ENCODE data around the gene NRXN3.

NRXN3 gene

DNA sequence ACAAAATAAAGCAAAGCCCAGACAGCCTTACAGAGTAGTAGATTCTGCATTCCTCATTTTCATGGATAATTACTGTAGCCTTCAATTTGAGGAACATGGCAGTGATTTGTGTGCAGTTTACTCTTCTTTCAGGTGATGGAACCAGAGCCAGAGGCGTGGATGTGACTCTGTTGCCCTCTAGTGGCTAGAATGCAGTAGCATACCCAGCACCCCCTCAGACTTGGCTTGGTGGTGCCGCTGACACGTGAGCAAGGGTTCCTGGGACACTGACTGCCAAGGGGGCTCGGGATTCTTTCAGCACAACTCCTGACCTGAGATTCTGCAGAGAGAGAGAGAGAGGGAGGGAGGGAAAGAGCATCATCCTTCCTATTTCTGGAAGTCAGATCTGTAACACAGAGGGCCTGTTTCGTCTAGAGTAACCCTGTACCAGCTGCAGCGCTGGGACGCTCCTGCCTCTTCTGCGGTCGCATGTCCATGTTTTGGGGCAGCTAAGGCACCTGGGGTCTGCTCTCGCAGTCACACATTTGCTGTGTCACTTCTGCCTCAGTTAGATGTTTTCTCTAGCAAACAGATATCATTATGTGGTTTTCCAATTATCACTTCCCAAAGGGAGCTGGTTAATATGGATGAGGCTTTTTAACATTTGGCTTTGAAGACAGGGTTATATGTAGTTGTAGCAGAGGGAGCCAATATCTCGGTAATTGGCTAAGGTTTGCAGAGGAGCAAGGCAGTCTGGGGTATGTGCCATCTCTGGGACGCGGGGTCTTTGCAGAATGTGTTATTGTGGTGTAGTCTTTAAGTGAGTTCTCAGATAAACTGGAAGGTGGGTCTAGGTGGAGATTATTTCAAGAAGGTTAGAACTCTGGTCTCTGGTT, 428.1 kb downstream of the NRXN3 start:
- DNase-seq = no peak

- no peak for DNase-seq
These were observed 435.0 kb downstream of the NRXN3 start for GRCh38 chr14:78605025-78605762.

DNA sequence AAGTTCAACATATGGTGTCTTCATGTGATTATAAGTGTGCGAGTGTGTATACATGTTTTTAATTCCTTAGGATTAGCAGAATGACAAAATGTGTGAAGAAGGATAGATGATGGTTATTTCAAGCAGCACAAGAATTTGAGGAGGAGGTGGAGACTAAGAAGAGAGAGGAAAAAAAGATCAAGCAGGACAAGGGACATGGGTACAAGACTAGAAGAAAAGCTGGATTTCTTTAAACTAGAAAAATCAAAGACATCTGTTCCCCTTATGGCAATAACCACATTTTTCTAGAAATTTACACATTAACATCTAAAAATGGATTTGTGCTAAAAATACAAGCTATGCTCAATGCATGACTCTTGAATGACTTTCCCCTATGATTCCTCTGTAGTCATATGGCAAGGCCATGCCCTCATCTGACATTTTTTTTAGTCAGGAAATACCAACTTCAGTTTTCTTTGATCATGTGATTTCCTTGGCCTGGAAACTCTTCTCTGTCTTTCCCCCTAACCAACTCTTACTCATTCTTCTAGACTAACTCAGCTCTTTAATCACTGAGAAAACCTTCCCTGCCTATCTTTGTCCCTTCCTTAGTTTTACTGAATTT, 435.8 kb downstream of the NRXN3 start:
- no peak for DNase-seq

- no peak for DNase-seq
These were observed 439.0 kb downstream of the NRXN3 start for GRCh38 chr14:78608998-78609787.

- DNase-seq = no peak
These were observed 440.8 kb downstream of the NRXN3 start for GRCh38 chr14:78610994-78611393.

DNA sequence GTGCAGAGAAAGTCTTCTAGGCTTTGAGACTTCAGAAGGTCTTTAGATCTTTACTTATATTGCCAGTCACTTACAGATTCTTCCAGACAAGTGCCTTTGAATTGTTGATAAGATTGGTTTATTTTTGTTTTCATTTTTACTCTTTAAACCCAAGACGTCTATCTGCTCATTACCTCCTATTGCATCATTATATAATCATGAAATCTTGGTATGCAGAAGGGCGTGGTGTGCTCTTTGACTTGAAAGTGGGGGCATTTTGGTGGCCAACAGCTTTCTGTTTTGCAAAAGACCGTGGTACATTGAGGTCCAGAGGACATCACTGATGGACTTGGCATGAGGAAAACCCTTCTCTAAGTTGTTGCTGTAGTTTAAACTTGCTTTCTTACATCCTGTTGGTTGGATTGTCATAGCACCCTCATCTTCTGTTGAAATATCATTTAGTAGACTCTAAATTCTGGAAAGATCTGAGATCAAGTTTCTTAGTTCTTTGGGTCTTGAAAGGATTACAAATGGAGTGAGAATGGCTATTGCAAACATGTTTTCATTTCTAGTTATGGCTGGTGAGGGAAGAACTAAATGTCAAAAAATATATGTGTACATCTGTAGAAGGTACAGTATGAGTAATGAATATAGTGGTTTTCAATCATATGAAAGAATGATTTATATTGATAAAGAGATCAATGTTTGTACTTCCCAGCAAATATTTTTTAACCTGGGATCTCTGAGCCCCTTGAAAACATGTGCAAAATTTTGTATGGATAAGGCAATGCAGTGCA, 441.8 kb downstream of the NRXN3 start:
- DNase-seq = no peak

- no peak for DNase-seq
These were observed 442.5 kb downstream of the NRXN3 start for GRCh38 chr14:78612666-78613065.

DNA sequence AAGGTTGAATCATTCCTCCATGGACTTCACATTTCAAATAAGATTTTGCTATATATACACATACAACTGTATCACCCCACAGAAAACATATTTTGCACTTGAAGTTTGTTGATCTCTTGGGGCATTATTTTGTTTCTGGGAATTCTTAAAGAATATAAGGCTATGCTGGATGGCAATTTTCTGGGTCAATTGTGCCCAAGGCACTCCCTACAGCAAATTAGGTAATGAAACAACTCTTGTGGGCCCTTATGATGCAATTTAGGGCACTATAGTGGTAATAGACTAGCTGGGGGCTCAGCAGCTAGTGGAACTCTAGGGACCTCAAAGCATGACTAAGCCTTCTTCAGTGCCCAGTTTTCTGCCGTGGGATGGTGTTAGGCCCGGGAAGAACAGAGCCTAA, 444.4 kb downstream of the NRXN3 start:
- DNase-seq = no peak

DNA sequence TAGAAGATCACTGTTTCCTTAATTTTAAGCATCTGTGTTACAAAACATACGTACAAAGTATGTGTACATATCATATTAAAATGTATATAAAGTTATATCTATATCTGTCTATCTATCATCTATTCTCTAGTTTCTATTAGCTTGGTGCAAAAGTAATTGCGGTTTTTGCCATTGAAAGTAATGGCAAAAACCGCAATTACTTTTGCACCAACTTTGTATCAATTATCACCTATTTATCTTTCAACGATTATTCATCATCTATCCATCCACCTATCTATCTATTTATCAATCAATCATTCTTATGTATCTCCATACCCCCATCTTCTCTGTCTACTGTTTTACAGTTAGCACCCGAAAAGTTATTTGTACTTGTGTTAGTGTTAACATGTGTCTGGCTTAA, 447.6 kb downstream of the NRXN3 start:
- no peak for DNase-seq

DNA sequence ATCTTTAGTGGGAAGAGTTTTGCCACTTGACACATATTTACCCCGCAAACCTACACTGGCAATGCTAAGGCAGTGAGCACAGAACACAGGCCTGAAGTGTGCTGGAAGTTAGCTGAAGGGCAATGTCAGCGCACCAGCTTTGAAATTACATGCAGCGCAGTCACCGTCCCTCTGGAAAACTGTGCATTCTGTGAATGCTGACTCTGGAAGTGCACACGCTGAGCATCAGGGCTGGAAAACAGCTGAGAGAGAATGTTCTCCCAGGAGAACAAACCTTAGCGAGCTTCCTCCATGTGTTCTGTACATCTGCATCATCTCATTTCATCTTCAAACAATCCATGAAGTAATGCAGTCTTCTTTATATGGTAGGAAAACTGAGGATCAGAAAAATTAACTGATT, 448.2 kb downstream of the NRXN3 start:
- DNase-seq = no peak

DNA sequence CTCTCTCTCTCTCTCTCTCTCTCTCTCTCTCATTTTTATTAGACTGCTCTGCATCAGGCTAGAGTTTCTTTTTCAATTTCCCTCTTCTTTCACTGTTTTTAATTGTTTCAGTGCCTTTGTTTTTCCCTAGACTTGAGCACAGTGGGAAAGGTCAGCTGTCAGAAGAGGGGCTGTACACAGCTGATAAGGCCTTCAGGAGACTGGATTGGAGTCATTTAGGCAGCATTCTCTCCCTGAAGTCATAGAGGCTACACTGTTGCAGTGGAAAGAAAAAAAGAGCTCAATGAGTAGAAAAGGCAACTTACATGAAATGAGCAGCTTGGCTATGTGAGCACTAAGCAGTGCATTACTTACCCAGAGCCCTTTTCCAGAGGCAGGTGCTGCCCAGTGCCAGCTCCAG, 456.9 kb downstream of the NRXN3 start:
- DNase-seq = no peak

GRCh38 chr14:78631551-78631950, 461.4 kb downstream of the NRXN3 start:
- DNase-seq = no peak

- no peak for DNase-seq
These were observed 463.6 kb downstream of the NRXN3 start for GRCh38 chr14:78633752-78634151.

DNA sequence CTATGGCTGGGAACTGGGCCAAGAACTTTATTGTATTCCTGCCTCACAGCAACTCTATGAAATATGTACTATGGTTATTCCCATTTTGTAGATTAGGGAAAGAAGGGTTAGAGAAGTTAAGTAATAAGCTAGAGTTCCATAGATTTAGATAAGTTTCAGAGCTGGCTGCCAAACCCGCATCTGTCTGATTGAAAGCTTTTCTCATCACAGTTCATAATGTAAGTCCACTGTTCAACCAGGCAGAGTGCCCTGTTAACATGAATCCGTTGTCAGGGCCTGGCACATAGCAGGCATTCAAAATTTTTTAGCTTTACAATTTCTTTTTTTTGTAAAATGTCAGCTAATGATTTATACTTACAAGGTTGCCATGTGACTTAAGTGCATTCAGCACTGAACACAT, 467.3 kb downstream of the NRXN3 start:
- no peak for DNase-seq

DNA sequence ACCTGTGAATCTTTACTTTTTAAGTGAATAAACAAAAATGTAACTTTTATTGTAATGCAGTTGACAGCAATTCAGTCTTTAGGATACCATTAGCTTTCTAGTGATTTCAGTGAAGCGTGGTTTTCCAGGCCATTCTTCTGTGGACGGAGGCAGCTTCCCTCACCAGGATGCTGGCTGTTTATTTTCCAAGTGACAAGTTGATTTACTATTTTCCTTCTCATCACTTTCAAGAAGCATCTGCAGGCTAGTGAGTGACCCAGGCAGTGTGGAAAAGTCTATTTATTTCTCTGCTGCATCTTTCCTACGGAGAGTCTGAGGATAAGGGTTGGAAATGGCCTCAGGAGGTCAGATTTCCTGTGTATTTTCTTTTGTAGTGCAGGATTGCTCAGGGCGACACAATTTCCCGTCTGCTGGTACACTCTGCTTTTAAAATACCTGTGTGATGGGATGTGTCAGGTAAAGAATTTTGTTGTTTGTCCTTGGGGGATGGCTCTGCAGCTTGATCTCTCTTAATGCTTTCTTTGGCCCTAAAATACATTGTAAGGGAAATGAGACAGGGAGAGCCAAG, 467.8 kb downstream of the NRXN3 start:
- DNase-seq = no peak

DNA sequence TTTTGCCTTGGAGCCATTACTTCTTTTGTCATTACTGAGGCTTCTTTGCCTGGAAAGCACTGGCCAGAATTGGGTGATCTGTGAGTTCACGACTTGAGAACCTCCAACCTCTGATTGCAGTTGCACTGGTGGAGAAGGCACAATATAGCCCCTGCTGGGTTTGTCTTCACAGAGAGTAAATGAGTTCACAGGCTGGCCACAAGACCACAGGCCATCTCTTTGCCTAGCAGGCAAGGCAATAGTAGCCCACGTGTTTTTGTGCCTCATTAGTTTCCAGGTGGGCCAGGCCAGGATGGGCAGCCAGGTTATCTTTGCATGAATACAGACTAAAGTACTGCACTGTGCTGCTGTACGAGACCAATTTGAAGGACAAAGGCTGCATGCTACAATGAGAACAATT, 468.8 kb downstream of the NRXN3 start:
- no peak for DNase-seq

GRCh38 chr14:78644824-78645559, 474.8 kb downstream of the NRXN3 start:
- no peak for DNase-seq

DNA sequence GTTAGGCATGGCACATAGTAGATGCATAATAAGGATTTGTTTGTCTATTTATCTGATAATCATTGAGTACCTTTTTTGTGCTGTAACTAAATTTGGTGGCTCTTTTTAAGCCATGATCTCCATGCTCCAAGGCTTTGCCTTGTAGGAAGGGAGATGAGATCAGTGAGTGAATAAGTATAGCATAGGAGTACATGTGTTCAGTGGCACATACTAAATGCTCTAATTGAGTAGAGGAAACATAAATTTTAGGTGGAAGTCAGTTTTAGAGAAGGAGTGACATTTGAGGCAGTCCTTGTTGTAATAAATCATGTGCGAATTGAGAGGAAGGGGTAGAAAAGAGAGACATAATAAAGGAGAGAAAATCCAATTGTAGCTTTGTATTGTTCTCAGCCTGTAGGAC, 482.6 kb downstream of the NRXN3 start:
- DNase-seq = no peak

- DNase-seq = no peak
These were observed 483.0 kb downstream of the NRXN3 start for GRCh38 chr14:78653173-78653572.

DNA sequence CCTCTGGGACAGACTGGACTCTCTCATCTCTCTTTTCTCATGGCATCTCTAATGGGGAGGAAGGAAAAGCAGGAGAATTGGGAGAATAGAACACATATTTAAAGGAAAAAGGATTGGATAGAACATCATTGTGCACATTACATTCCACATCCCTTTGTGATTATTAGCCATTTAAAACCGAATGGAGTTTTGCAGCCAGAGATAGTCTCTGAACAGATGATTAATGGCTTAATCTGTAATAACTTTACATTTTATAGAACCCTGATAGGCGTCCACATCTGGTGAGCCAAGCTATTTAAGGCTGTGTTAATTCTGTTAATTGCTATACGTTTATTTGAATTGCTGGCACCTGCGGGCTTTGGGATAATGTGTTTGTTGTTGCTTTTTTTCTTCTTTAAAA, 487.3 kb downstream of the NRXN3 start:
- no peak for DNase-seq

GRCh38 chr14:78664841-78665240, 494.7 kb downstream of the NRXN3 start:
- DNase-seq = no peak

All from NCI-H2029 treated with DMSO at 0.1 percent for 48 hours (cell line).